ENCODE measurements around the gene KIF16B. TPM values are rescaled to one million over a fixed set of nuclear protein-coding genes. Genes with fewer than 3 reads are reported as not detected.

Gene KIF16B
- total RNA-seq, 4 donors from 2014 or later = 70.5 to 169 (median 80.2) TPM

DNA sequence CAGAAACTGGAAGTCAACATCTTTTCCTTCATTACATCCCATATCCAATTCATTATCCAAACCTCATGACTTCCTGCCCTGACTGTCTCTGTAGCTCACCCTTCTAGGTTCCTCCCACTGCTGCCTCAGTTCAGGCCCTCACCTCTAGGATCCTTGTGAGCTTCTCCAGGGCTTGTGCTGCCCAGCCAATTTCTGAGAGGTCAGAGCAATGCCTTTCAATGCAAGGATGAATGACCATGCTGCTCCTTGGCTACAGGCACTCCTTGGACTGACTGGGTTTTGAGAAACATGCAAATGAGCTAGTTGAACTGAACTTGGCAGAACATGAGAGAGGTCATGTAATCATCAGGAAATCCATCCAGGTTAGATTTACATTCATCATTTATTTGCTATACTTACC is 173.4 kb downstream of the KIF16B start:
- Histone ChIP-seq H3K4me1 (no peaks in the 10 kb centered on the region), H3K9me3 (no peaks in the 10 kb centered on the region), H3K27me3 (no peaks in the 10 kb centered on the region), H3K36me3 (peaks cover 0 to 29% (median 0%) of the 10 kb centered on the region in 3 donors), H3K4me3 (no peak overlapping the region), H3K27ac (no peak overlapping the region)
- DNase-seq = no peak
- no peak for TF ChIP-seq POLR2A (IDR thresholded peaks at IDR 0.05)
- no peak for TF ChIP-seq CTCF (IDR thresholded peaks at IDR 0.05)

DNA sequence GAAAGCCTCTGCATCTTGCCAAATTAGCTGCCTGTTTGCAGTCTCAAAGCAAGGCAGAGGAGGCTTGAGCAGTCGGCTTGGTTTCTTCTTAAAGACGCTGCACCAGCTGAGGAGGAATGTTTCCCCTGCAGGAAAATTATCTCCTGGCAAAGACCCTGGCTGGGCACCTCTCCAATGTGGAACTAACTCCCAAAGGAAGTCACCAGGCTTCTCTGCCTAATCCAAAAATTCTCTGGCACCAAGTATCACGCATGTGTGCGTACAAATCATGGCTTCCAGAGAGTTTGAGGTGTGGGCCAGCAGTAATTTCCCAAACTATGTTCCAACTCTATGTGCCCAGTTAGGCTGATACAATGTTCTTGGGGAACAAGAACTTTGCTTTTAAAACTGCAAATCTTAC is 176.2 kb downstream of the KIF16B start:
- Histone ChIP-seq H3K4me1 (no peaks in the 10 kb centered on the region), H3K9me3 (no peaks in the 10 kb centered on the region), H3K4me3 (no peak overlapping the region), H3K27ac (no peak overlapping the region), H3K36me3 (peaks cover 0 to 8% (median 0%) of the 10 kb centered on the region in 3 donors), H3K27me3 (no peaks in the 10 kb centered on the region)
- DNase-seq = no peak
- TF ChIP-seq POLR2A (IDR thresholded peaks at IDR 0.05) (no peak), CTCF (IDR thresholded peaks at IDR 0.05) (no peak)

DNA sequence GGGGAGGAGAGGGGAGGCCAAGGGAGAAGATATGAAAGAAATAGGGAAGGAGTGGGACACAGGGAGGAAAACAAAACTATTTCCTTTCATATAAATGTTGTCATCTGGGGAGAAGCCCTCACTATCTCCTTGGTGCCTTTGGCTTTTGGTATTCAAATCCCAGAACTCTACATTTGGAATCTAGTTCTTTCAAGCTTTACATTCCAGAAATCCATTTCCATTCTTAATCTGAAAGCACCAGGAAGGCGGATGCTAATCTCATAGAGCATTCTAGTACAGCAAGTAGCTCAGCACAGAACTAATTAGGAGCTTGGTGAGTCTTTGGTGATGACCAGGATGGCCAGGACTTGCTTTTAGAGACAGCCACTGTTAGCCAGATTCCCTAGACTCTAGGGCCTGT is 177.9 kb downstream of the KIF16B start:
- Histone ChIP-seq H3K4me1 (peaks cover 0 to 5% (median 0%) of the 10 kb centered on the region in 4 donors), H3K4me3 (no peak overlapping the region), H3K27me3 (no peaks in the 10 kb centered on the region), H3K27ac (no peak overlapping the region), H3K36me3 (peaks cover 0 to 8% (median 0%) of the 10 kb centered on the region in 3 donors), H3K9me3 (no peaks in the 10 kb centered on the region)
- TF ChIP-seq CTCF (IDR thresholded peaks at IDR 0.05) (no peak), POLR2A (IDR thresholded peaks at IDR 0.05) (no peak)
- DNase-seq = no peak

DNA sequence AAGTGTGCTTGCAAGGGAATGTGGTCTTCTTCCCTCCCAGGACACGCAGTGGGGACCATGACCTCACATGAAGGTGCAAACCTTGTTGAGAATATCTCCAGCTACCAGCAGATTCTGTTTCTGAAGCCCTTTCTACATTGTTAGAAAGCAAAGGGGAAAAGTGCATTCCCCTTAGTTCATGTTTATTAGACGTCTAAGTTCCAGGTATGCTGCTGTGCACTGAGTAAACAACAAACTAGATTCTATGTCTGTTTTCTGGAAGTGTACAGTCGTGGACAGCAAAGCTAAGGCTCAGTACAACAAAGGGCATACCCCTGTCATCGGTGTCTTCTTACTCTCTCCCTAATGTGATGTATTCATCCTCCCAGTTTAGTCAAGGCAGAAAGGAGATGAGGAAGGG is 178.5 kb downstream of the KIF16B start:
- Histone ChIP-seq H3K9me3 (no peaks in the 10 kb centered on the region), H3K4me3 (no peak overlapping the region), H3K27me3 (no peaks in the 10 kb centered on the region), H3K4me1 (peaks cover 0 to 5% (median 0%) of the 10 kb centered on the region in 4 donors), H3K36me3 (peaks cover 0 to 14% (median 0%) of the 10 kb centered on the region in 3 donors), H3K27ac (no peak overlapping the region)
- TF ChIP-seq POLR2A (IDR thresholded peaks at IDR 0.05) (no peak), CTCF (IDR thresholded peaks at IDR 0.05) (no peak)
- DNase-seq = no peak

GRCh38 chr20:16393836-16394235 is 179.4 kb downstream of the KIF16B start:
- Histone ChIP-seq H3K27me3 (no peaks in the 10 kb centered on the region), H3K4me3 (no peak overlapping the region), H3K27ac (no peak overlapping the region), H3K36me3 (peaks cover 0 to 18% (median 0%) of the 10 kb centered on the region in 3 donors), H3K4me1 (peaks cover 0 to 5% (median 0%) of the 10 kb centered on the region in 4 donors), H3K9me3 (no peaks in the 10 kb centered on the region)
- TF ChIP-seq CTCF (IDR thresholded peaks at IDR 0.05) (no peak), POLR2A (IDR thresholded peaks at IDR 0.05) (no peak)
- DNase-seq = no peak

GRCh38 chr20:16393297-16393696 is 180.0 kb downstream of the KIF16B start:
- Histone ChIP-seq H3K27me3 (no peaks in the 10 kb centered on the region), H3K9me3 (no peaks in the 10 kb centered on the region), H3K4me3 (no peak overlapping the region), H3K4me1 (peaks cover 0 to 5% (median 0%) of the 10 kb centered on the region in 4 donors), H3K27ac (no peak overlapping the region), H3K36me3 (peaks cover 0 to 18% (median 0%) of the 10 kb centered on the region in 3 donors)
- DNase-seq = no peak
- no peak for TF ChIP-seq POLR2A (IDR thresholded peaks at IDR 0.05)
- no peak for TF ChIP-seq CTCF (IDR thresholded peaks at IDR 0.05)
